ENCODE data around the gene OR12D1. TPM values are rescaled to one million over a fixed set of nuclear protein-coding genes. Genes with fewer than 3 reads are reported as not detected.

The OR12D1 gene
- total RNA-seq, 4 donors from 2014 or later: not detected

GRCh38 chr6:29395331-29395730 lies 19.4 kb upstream of the OR12D1 start, which contains the start of gene OR12D2:
Gene OR12D2 (plus strand): TSS chr6:29395631. CDS start chr6:29396700, 1,069 bp downstream.
- DNase-seq (ENCODE audit: low spot score in 2 of 2): no peak
- Histone ChIP-seq H3K36me3 (no peaks in the 10 kb centered on the region), H3K4me1 (no peaks in the 10 kb centered on the region), H3K4me3 (no peak within 1 kb of the TSS), H3K27ac (no peak within 1 kb of the TSS), H3K9me3 (no peaks in the 10 kb centered on the region), H3K27me3 (no peaks in the 10 kb centered on the region)
- TF ChIP-seq CTCF (IDR thresholded peaks at IDR 0.05): no peak
- TF ChIP-seq EP300 (IDR thresholded peaks at IDR 0.05): no peak
- no peak for TF ChIP-seq POLR2A (IDR thresholded peaks at IDR 0.05)

GRCh38 chr6:29399525-29399924 lies 15.2 kb upstream of the OR12D1 start:
- 82 to 87% methylated on average over 2 of the region's 2 CpGs for WGBS, 2 donors
- DNase-seq (ENCODE audit: low spot score in 2 of 2): no peak

GRCh38 chr6:29403801-29404200 lies 10.9 kb upstream of the OR12D1 start:
- H3K36me3 ChIP-seq: no peaks in the 10 kb centered on the region
- no peaks in the 10 kb centered on the region for H3K27me3 ChIP-seq
- no peaks in the 10 kb centered on the region for H3K4me1 ChIP-seq
- no peak overlapping the region for H3K27ac ChIP-seq
- no peak for DNase-seq (ENCODE audit: low spot score in 2 of 2)
- H3K4me3 ChIP-seq: no peak overlapping the region
- TF ChIP-seq CTCF (IDR thresholded peaks at IDR 0.05): no peak
- no peak for TF ChIP-seq POLR2A (IDR thresholded peaks at IDR 0.05)
- TF ChIP-seq EP300 (IDR thresholded peaks at IDR 0.05): no peak
- H3K9me3 ChIP-seq: peaks cover 0 to 18% (median 0%) of the 10 kb centered on the region in 4 donors
- WGBS, 2 donors: 48 to 88% methylated on average over 1 of the region's 1 CpG

More at GRCh38 chr6:29399525-29399924, 15.2 kb upstream of the OR12D1 start:
- no peaks in the 10 kb centered on the region for H3K9me3 ChIP-seq
- no peak overlapping the region for H3K27ac ChIP-seq
- H3K4me1 ChIP-seq: no peaks in the 10 kb centered on the region
- no peaks in the 10 kb centered on the region for H3K36me3 ChIP-seq
- no peak for TF ChIP-seq CTCF (IDR thresholded peaks at IDR 0.05)
- TF ChIP-seq EP300 (IDR thresholded peaks at IDR 0.05): no peak
- no peak for TF ChIP-seq POLR2A (IDR thresholded peaks at IDR 0.05)
- H3K27me3 ChIP-seq: no peaks in the 10 kb centered on the region
- H3K4me3 ChIP-seq: no peak overlapping the region

- WGBS, 2 donors: 46 to 50% methylated on average over 3 of the region's 3 CpGs
- Histone ChIP-seq H3K9me3 (no peaks in the 10 kb centered on the region), H3K4me1 (no peaks in the 10 kb centered on the region), H3K36me3 (no peaks in the 10 kb centered on the region), H3K27me3 (no peaks in the 10 kb centered on the region), H3K4me3 (no peak overlapping the region), H3K27ac (no peak overlapping the region)
- no peak for DNase-seq (ENCODE audit: low spot score in 2 of 2)
- no peak for TF ChIP-seq POLR2A (IDR thresholded peaks at IDR 0.05)
- TF ChIP-seq EP300 (IDR thresholded peaks at IDR 0.05): no peak
- no peak for TF ChIP-seq CTCF (IDR thresholded peaks at IDR 0.05)
Measured at GRCh38 chr6:29419516-29419915, 4.8 kb downstream of the OR12D1 start.

GRCh38 chr6:29424168-29424567 lies 9.4 kb downstream of the OR12D1 start:
- no peak for DNase-seq (ENCODE audit: low spot score in 2 of 2)
- H3K27ac ChIP-seq: no peak overlapping the region
- H3K4me3 ChIP-seq: no peak overlapping the region
- TF ChIP-seq EP300 (IDR thresholded peaks at IDR 0.05) (no peak), POLR2A (IDR thresholded peaks at IDR 0.05) (no peak), CTCF (IDR thresholded peaks at IDR 0.05) (no peak)
- H3K27me3 ChIP-seq: no peaks in the 10 kb centered on the region
- H3K4me1 ChIP-seq: no peaks in the 10 kb centered on the region
- H3K36me3 ChIP-seq: no peaks in the 10 kb centered on the region
- no peaks in the 10 kb centered on the region for H3K9me3 ChIP-seq
- WGBS, 2 donors: 86 to 98% methylated on average over 2 of the region's 2 CpGs
